DMS114 treated with DMSO at 0.1 percent for 48 hours (cell line): ENCODE data around the gene CRYBG1.
"Not testable (repeated sequence)": the region's sequence is repeated elsewhere in the genome, so short reads cannot be mapped to it uniquely, and the experiment has no call there.

Experiments
- DNase-seq: peaks from one replicate; lab custom pipeline; 2025; ENCODE audit not compliant: unreplicated experiment; lab: John Stamatoyannopoulos, UW

CRYBG1 gene

GRCh38 chr6:106373502-106374239, 13.2 kb downstream of the CRYBG1 start:
- no peak for DNase-seq

- DNase-seq, result no peak
Observed at GRCh38 chr6:106377061-106377540, 16.6 kb downstream of the CRYBG1 start.

DNA sequence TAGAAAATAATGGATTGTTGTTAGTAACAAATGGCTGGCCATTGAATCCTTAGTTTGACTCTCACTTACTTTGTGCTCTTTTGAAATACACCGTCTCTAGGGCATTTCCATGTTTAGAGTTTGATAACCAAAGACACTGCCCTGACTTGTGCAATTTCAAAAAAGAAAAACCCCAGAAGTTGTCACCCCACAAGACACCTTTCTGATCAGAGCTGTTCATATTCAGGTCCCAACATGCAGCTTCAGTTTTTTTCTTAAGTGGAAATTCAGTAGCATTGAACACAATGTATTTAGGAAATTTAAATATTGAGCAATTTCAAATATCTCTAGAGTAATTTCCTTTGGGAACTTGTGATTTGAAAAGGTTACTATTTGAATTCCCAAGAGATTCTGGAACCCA, 19.4 kb downstream of the CRYBG1 start:
- DNase-seq, result no peak

GRCh38 chr6:106380407-106380806, 19.9 kb downstream of the CRYBG1 start:
- no peak for DNase-seq

GRCh38 chr6:106381223-106381622, 20.7 kb downstream of the CRYBG1 start:
- no peak for DNase-seq

GRCh38 chr6:106381881-106382280, 21.4 kb downstream of the CRYBG1 start:
- no peak for DNase-seq

DNA sequence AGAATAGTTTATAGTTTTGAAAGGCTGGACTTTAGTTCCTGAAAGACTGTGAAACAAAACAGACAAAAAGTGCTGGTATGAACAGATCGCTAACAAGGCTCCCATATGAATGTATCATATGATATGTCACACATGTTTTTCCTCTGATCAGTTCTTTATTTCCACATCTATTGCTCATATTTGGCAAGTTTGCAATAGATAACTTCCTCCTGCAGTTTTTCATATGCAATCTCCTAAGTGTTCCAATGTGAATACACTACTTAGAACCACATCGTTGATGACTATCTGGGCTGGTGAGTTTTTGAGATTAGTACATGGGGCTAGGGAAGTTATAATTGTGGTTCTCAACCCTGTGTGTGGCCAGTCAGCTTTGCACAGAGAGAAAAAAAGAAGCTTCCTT, 23.1 kb downstream of the CRYBG1 start:
- no peak for DNase-seq

DNA sequence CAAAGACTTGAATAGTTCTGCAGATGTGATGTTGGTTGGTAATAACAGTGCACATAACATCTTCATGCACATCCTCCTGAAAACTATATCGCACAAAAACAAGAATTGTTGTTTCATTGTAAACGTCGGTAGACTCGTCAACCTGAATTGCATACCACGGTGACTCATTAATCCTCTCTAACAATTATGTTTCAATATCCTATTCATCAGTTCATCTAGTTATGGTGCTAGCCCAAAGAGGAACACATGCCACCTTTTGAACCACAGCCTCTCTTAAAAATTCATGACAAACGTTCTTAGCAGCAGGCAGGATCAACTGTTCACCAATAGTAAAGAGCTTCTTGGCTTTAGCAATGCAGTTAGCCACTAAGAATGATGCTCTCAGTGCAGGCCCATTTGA, 25.0 kb downstream of the CRYBG1 start:
- no peak for DNase-seq

DNA sequence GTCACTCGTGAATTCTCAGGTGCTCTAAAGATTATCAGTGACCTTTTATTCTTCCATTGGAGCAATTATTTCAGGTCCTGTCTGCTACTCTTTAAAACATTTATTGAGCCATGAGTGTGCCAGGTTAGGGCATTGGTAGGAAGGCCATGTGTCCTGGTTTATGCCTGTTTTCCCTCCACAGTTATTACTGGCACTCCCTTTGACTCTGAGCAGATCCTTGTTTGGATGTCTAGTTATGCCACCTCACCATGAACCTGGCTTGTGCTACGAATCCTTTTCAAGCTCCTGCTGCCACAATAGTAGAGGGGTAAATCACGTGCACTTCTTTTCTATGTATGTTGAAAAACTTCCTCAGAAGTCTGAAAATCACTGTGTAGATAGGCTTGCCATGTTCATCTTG, 27.4 kb downstream of the CRYBG1 start:
- no peak for DNase-seq

DNA sequence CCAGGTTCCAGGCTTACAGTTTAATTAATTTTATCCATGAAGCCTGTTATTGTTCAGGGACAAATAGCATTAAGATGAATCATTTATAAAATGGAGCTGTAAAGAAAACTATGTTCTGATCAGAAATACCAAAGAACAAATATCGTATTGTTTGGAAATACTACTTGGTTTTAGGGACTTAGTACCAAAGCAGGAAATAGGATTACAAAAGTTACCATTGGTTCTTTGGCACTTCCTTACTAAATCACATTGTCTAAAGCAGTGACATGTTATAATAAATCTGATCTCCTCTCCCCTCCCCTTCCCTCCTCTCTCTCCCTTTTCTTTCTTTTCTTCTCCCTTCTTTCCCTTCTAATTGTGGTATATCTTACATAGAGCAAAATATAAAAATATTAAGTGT, 29.6 kb downstream of the CRYBG1 start:
- DNase-seq, result no peak

DNA sequence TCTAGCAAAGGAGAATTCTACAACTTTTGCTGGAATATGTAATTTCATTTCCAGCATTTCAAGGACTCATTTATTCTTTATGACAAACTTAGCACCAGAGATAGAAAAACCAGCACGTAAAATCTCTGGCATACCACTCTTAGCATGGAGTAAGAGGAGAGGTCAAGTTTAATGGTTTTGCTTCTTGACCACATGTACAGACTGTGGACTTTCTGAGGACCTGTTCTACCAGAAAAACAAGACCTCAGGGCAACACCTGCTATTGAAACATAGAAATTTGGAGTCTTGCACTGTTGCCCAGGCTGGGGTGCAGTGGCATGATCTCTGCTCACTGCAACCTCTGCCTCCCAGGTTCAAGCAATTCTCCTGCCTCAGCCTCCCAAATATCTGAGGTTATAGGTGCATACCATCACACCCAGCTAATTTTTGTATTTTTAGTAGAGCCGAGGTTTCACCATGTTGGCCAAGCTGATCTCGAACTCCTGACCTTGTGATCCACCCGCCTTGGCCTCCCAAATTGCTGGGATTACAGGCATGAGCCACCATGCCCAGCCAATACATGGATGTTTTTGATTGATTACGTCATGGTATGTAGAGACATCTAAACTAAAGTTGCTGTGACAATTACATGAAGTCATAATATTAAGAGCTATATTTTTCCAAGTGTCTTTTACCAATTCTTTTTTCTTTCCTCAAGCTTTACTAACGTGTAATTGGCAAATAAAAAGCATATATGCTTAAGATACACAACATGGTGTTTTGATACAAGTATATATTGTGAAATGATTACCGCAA, 36.1 kb downstream of the CRYBG1 start:
- no peak for DNase-seq

DNA sequence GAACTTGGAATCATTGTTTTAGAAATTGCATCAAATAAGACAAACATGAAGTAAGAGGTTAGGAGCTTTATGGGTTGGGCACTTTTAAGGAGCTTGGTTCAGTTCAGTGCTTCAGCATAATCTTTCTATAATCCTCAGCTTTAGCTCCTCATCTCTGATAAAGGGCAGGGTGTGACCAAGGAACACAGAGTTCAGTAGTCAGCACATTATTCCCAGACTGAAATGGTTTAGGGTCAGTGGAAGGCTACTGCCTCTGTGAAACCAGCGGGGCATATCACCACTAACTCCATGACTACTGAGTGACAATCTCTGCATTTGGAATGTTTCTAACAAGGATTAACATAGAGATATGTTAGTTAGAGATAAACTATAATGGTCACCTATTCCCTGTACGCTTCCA, 36.9 kb downstream of the CRYBG1 start:
- DNase-seq, result no peak

- no peak for DNase-seq
Observed at GRCh38 chr6:106398621-106399020, 38.1 kb downstream of the CRYBG1 start.

- not testable (repeated sequence) for DNase-seq
Observed at GRCh38 chr6:106405044-106405443, 44.5 kb downstream of the CRYBG1 start.

- no peak for DNase-seq
Observed at GRCh38 chr6:106411056-106411455, 50.5 kb downstream of the CRYBG1 start.

- no peak for DNase-seq
Observed at GRCh38 chr6:106411643-106412200, 51.2 kb downstream of the CRYBG1 start.

GRCh38 chr6:106413016-106413415, 52.5 kb downstream of the CRYBG1 start:
- DNase-seq, result no peak

- no peak for DNase-seq
Observed at GRCh38 chr6:106413722-106414121, 53.2 kb downstream of the CRYBG1 start.

- no peak for DNase-seq
Observed at GRCh38 chr6:106415921-106416320, 55.4 kb downstream of the CRYBG1 start.

- no peak for DNase-seq
Observed at GRCh38 chr6:106417572-106418147, 57.1 kb downstream of the CRYBG1 start.

GRCh38 chr6:106419900-106420613, 59.5 kb downstream of the CRYBG1 start:
- no peak for DNase-seq
